ENCODE results near the gene SH3RF2.

GRCh38 chr5:146091881-146092280 is 155.5 kb downstream of the SH3RF2 start:
- no peak for TF ChIP-seq FOXJ3 (CRISPR knock-in tag; IDR thresholded peaks at IDR 0.05)
- TF ChIP-seq DLX4 (CRISPR knock-in tag; IDR thresholded peaks at IDR 0.05): no peak
- TF ChIP-seq ZBTB33 (CRISPR knock-in tag; IDR thresholded peaks at IDR 0.05): no peak
- TF ChIP-seq BCOR (IDR thresholded peaks at IDR 0.05): no peak
- no peak for TF ChIP-seq CBX5 (IDR thresholded peaks at IDR 0.05; ENCODE audit: borderline replicate concordance, low read depth)
- TF ChIP-seq RAD21 (CRISPR knock-in tag; conservative IDR thresholded peaks at IDR 0.05 in 1 of 2, IDR thresholded peaks at IDR 0.05 in 1 of 2): no peak
- no peak for TF ChIP-seq ZNF165 (CRISPR knock-in tag; IDR thresholded peaks at IDR 0.05; ENCODE audit: borderline replicate concordance)
- TF ChIP-seq CTCF (IDR thresholded peaks at IDR 0.05 in 2 of 3, conservative IDR thresholded peaks at IDR 0.05 in 1 of 3; ENCODE audit: insufficient read depth in 2 of 3, low read depth in 1 of 3, low read length in 3 of 3): no peak
- TF ChIP-seq IRF2 (CRISPR knock-in tag; IDR thresholded peaks at IDR 0.05): no peak
- TF ChIP-seq ATF1 (CRISPR knock-in tag; IDR thresholded peaks at IDR 0.05): no peak
- TF ChIP-seq ATF1 (tag; IDR thresholded peaks at IDR 0.05): no peak

Data from K562 (cell line).